ENCODE results near the gene DOCK2. TPM values are rescaled to one million over a fixed set of nuclear protein-coding genes. Genes with fewer than 3 reads are reported as not detected.

Gene DOCK2
- polyA plus RNA-seq, 1 experiment = 1.6 TPM

DNA sequence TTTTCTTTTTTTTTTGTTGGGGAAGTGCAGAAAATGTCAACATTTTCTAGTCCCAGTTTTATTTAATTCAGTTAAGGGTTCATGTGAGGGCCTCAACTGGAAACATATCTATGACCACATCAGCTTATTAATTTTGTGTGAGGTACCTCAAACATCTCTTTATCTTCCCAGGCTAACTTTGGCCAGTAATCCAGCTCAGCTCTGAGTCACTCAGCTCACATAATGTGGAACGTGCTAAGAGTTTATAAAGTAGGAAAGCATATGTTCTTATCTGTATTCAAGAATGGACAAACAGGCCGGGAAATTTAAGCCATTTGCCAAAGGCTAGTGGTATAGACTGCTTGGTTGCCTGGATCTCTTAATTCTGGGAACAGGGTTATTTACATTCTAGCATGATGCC is 224.9 kb downstream of the DOCK2 start:
- TF ChIP-seq, protein P1, sequence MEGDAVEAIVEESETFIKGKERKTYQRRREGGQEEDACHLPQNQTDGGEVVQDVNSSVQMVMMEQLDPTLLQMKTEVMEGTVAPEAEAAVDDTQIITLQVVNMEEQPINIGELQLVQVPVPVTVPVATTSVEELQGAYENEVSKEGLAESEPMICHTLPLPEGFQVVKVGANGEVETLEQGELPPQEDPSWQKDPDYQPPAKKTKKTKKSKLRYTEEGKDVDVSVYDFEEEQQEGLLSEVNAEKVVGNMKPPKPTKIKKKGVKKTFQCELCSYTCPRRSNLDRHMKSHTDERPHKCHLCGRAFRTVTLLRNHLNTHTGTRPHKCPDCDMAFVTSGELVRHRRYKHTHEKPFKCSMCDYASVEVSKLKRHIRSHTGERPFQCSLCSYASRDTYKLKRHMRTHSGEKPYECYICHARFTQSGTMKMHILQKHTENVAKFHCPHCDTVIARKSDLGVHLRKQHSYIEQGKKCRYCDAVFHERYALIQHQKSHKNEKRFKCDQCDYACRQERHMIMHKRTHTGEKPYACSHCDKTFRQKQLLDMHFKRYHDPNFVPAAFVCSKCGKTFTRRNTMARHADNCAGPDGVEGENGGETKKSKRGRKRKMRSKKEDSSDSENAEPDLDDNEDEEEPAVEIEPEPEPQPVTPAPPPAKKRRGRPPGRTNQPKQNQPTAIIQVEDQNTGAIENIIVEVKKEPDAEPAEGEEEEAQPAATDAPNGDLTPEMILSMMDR (IDR thresholded peaks at IDR 0.05; ENCODE audit: low read depth, low read length) = no peak
- H3K9me3 ChIP-seq (ENCODE audit: control insufficient read depth, insufficient read depth, low read length) = no peaks in the 10 kb centered on the region
- no peak overlapping the region for H3K27ac ChIP-seq (ENCODE audit: low read depth, low read length)
- no peaks in the 10 kb centered on the region for H3K27me3 ChIP-seq (ENCODE audit: control insufficient read depth, insufficient read depth, low read length)
- ChIA-PET CTCF (interaction anchor here (1.2 to 2.6 kb wide), 2 partner anchors 118 to 160 kb away, joined by 3 to 18 read pairs; partner anchors contain the start of gene INSYN2B), POLR2A (no interaction called here)
- peak; percentile 70 for DNase-seq (ENCODE audit: low read depth, low spot score)
- no peak overlapping the region for H3K4me3 ChIP-seq (ENCODE audit: low read depth, low read length)

DNA sequence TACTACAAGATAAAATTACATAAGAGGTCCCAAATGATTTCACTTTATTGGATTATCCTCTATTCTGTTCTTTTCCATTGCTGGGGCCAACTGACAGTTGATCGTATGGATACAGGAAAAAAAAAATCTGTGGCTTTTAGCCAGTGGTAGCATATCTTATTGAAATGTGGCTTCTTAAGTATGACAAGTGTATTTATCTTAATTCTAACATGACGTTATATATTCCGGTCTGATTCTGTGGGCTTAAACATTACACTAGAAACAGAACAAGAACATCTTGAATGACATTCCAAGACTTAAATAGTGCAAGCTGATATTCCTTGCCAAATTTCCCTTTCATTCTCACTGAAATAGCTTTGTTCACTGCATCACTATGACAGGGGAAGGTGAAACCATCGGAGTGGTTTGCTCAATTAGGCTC is 225.3 kb downstream of the DOCK2 start:
- H3K4me3 ChIP-seq (ENCODE audit: low read depth, low read length) = no peak overlapping the region
- CTCF ChIA-PET = interaction anchor here (1.2 to 2.6 kb wide), 2 partner anchors 118 to 161 kb away, joined by 3 to 18 read pairs; partner anchors contain the start of gene INSYN2B
- no peaks in the 10 kb centered on the region for H3K9me3 ChIP-seq (ENCODE audit: control insufficient read depth, insufficient read depth, low read length)
- no peak for DNase-seq (ENCODE audit: low read depth, low spot score)
- POLR2A ChIA-PET = no interaction called here
- TF ChIP-seq, protein P1 (IDR thresholded peaks at IDR 0.05; ENCODE audit: low read depth, low read length) = no peak
- no peaks in the 10 kb centered on the region for H3K27me3 ChIP-seq (ENCODE audit: control insufficient read depth, insufficient read depth, low read length)
- H3K27ac ChIP-seq (ENCODE audit: low read depth, low read length) = no peak overlapping the region

DNA sequence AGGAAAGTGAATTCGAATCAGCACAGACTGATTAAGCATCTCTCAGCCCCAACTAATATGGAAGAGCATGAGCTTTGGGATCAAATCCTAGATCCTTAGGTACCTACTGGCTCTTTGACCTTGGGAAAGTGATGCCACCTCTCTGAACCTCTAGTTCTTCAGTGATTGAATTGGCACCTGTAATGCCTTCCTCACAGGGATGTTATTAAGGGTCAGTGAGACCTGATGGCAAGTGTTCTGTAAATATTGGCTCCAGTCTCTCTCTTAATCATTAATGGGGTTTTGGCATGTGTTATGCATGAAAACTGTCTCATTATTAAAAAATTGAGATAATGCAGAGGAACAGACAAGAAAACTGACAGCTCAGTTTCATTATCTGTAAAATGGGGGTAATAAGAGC is 227.4 kb downstream of the DOCK2 start:
- Histone ChIP-seq H3K4me3 (ENCODE audit: low read depth, low read length) (no peak overlapping the region), H3K27ac (ENCODE audit: low read depth, low read length) (no peak overlapping the region), H3K27me3 (ENCODE audit: control insufficient read depth, insufficient read depth, low read length) (no peaks in the 10 kb centered on the region), H3K9me3 (ENCODE audit: control insufficient read depth, insufficient read depth, low read length) (no peaks in the 10 kb centered on the region)
- no peak for DNase-seq (ENCODE audit: low read depth, low spot score)
- ChIA-PET CTCF (interaction anchor here (1.6 kb wide), 1 partner anchor 9 kb away, joined by 5 read pairs; no protein-coding TSS in a partner anchor), POLR2A (no interaction called here)
- TF ChIP-seq, protein P1 (IDR thresholded peaks at IDR 0.05; ENCODE audit: low read depth, low read length) = no peak

DNA sequence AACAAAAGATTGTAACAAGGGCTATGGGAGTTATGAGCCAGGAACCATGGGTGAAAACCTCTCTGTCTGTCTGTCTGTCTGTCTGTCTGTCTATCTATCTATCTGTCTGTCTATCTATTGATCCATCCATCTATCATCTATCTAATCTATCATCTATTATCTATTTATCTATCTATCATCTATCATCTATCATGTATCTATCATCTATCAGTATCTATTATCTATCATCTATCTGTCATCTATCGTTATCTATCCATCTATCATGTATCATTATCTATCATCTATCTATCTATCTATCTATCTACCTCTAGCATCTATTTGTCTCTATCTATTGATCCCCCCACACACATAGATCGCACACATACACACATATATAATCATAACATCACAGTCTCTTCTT is 230.3 kb downstream of the DOCK2 start:
- Histone ChIP-seq H3K4me3 (ENCODE audit: low read depth, low read length) (no peak overlapping the region), H3K27ac (ENCODE audit: low read depth, low read length) (no peak overlapping the region), H3K9me3 (ENCODE audit: control insufficient read depth, insufficient read depth, low read length) (no peaks in the 10 kb centered on the region), H3K27me3 (ENCODE audit: control insufficient read depth, insufficient read depth, low read length) (no peaks in the 10 kb centered on the region)
- POLR2A ChIA-PET = no interaction called here
- TF ChIP-seq, protein P1 (IDR thresholded peaks at IDR 0.05; ENCODE audit: low read depth, low read length) = no peak
- CTCF ChIA-PET = interaction anchor here (1.9 kb wide), 1 partner anchor 113 kb away, joined by 7 read pairs; the partner anchor contains the start of gene INSYN2B
- no peak for DNase-seq (ENCODE audit: low read depth, low spot score)

DNA sequence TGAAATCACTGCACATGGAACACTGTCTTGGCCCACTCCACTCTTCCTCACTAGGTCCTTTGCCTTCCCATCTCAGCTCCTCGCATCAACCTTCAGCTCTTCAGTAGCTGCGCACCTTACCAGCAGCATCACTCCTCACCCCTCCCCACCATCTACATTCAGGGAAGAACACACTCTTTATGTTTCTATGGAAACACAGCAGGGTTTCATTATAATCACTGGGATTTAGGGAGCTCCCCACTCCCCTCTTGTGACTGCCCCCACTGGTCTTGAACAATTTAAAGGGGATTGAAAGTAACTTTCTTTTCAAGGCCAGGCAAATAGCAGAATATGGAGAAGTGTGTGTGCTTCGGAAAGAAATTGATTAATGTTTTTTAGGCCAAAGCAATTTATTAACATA is 232.0 kb downstream of the DOCK2 start:
- ChIA-PET CTCF (interaction anchor here (1.9 kb wide), 1 partner anchor 111 kb away, joined by 7 read pairs; the partner anchor contains the start of gene INSYN2B), POLR2A (no interaction called here)
- no peak overlapping the region for H3K27ac ChIP-seq (ENCODE audit: low read depth, low read length)
- no peaks in the 10 kb centered on the region for H3K9me3 ChIP-seq (ENCODE audit: control insufficient read depth, insufficient read depth, low read length)
- TF ChIP-seq, protein P1 (IDR thresholded peaks at IDR 0.05; ENCODE audit: low read depth, low read length) = no peak
- H3K4me3 ChIP-seq (ENCODE audit: low read depth, low read length) = no peak overlapping the region
- no peaks in the 10 kb centered on the region for H3K27me3 ChIP-seq (ENCODE audit: control insufficient read depth, insufficient read depth, low read length)
- no peak for DNase-seq (ENCODE audit: low read depth, low spot score)

All from AG04450 (cell line).